GM23248 (cell line): ENCODE data around the gene LCLAT1. TPM values are rescaled to one million over a fixed set of nuclear protein-coding genes. Genes with fewer than 3 reads are reported as not detected.

Source experiments
- DNase-seq: peaks from one replicate; pipeline ENCODE4 v3.0.0-alpha.2; 2015
- H2AFZ ChIP-seq: fragments of 200-600 bp; sonication (generic); 2 replicates; pipeline ENCODE4 v1.6.1; 2016; ENCODE audit warnings: antibody characterized with exemption
- H3F3A ChIP-seq: fragments of 200-600 bp; sonication (generic); 2 replicates; pipeline ENCODE4 v1.6.1; 2016; ENCODE audit warnings: mild to moderate bottlenecking, antibody characterized with exemption, mixed run types; ENCODE audit not compliant: insufficient read depth
- H3K27ac ChIP-seq: fragments of 200-600 bp; sonication (generic); 2 replicates; pipeline ENCODE4 v1.5.1; 2016; ENCODE audit warnings: mild to moderate bottlenecking
- H3K27me3 ChIP-seq: fragments of 200-600 bp; sonication (generic); replicated peaks from 2 replicates; pipeline ENCODE4 v1.6.1; 2016; ENCODE audit warnings: mild to moderate bottlenecking; ENCODE audit not compliant: insufficient read depth
- H3K36me3 ChIP-seq: fragments of 200-600 bp; sonication (generic); 2 replicates; pipeline ENCODE4 v1.6.1; 2016; ENCODE audit warnings: low read depth, mild to moderate bottlenecking
- H3K4me1 ChIP-seq: fragments of 200-600 bp; sonication (generic); 2 replicates; pipeline ENCODE4 v1.6.1; 2016; ENCODE audit warnings: mild to moderate bottlenecking; ENCODE audit not compliant: insufficient read depth
- H3K4me2 ChIP-seq: fragments of 200-600 bp; sonication (generic); one replicate; pipeline ENCODE4 v1.6.1; 2016; ENCODE audit warnings: mild to moderate bottlenecking; ENCODE audit not compliant: unreplicated experiment
- H3K4me3 ChIP-seq: fragments of 200-600 bp; sonication (generic); 2 replicates; pipeline ENCODE4 v1.5.1; 2016; ENCODE audit warnings: mild to moderate bottlenecking
- H3K79me2 ChIP-seq: fragments of 200-600 bp; sonication (generic); 2 replicates; pipeline ENCODE4 v1.6.1; 2016; ENCODE audit warnings: mild to moderate bottlenecking; ENCODE audit not compliant: insufficient read depth
- H3K9ac ChIP-seq: fragments of 200-600 bp; sonication (generic); 2 replicates; pipeline ENCODE4 v1.6.1; 2016; ENCODE audit warnings: mild to moderate bottlenecking
- H3K9me2 ChIP-seq: fragments of 200-600 bp; sonication (generic); 2 replicates; pipeline ENCODE4 v1.6.1; 2016; ENCODE audit warnings: mixed run types, mild to moderate bottlenecking, moderate library complexity; ENCODE audit not compliant: insufficient read depth
- H3K9me3 ChIP-seq: fragments of 200-600 bp; sonication (generic); one replicate; pipeline ENCODE4 v1.6.1; 2017; ENCODE audit warnings: low read depth
- H4K20me1 ChIP-seq: fragments of 200-600 bp; sonication (generic); 2 replicates; pipeline ENCODE4 v1.6.0; 2016; ENCODE audit not compliant: insufficient read depth
- EZH2 ChIP-seq: fragments of 200-600 bp; sonication (generic); IDR thresholded peaks from 2 replicates; pipeline ENCODE4 v1.6.1; 2018; ENCODE audit warnings: antibody characterized with exemption, mild to moderate bottlenecking; ENCODE audit not compliant: insufficient read depth, poor library complexity, severe bottlenecking
- EZH2phosphoT487 ChIP-seq: fragments of 200-600 bp; sonication (generic); IDR thresholded peaks from 2 replicates; pipeline ENCODE4 v1.6.1; 2018; ENCODE audit warnings: antibody characterized with exemption, moderate library complexity, mild to moderate bottlenecking, low read depth; ENCODE audit not compliant: insufficient read depth
- WGBS, 2 experiments: methylation state at CpG; one replicate each; pipeline ENCODE4 v1.1.6; 2015 to 2017; ENCODE audit warnings: low lambda C conversion rate in 2 of 2, low coverage in 1 of 2; ENCODE audit errors: missing lambda C conversion rate in 2 of 2; 5-methylcytosine and 5-hydroxymethylcytosine counted together
- in situ Hi-C: fragments of 300-500 bp; cut with MboI; formaldehyde crosslinking; loops from 2 replicates; pipeline ENCODE4 v1.15.0; 2020
- polyA plus RNA-seq: library from polyadenylated mRNA; unstranded; fragments of >200 nt; fragmentation: Nextera tagmentation; extraction: Ambion mirVana; gene quantifications from 2 replicates; pipeline ENCODE4 v1.2.1, GENCODE V29; 2016
- total RNA-seq: library from RNA; depleted of rRNA; stranded (reverse); fragments of >200 nt; shearing (Covaris generic); gene quantifications from 2 replicates; pipeline ENCODE4 v1.2.3, GENCODE V29; 2014

Gene LCLAT1
- total and polyA plus RNA-seq, 2 experiments from 2014 or later = 29.7 to 32.3 TPM

GRCh38 chr2:30514848-30515435 lies 67.9 kb downstream of the LCLAT1 start:
- Histone ChIP-seq H3F3A (peaks cover 11% of the 10 kb centered on the region), H3K4me1 (peaks cover 34% of the 10 kb centered on the region), H3K4me2 (no peak overlapping the region), H3K9me2 (no peaks in the 10 kb centered on the region), H3K79me2 (peaks cover 37% of the 10 kb centered on the region), H3K9ac (no peak overlapping the region), H2AFZ (no peak overlapping the region), H3K27me3 (no peaks in the 10 kb centered on the region), H3K36me3 (no peaks in the 10 kb centered on the region), H3K4me3 (no peak overlapping the region), H3K27ac (peak overlapping the region; percentile 4; the same call in 1 of the 2 replicates), H4K20me1 (no peaks in the 10 kb centered on the region), H3K9me3 (no peaks in the 10 kb centered on the region)
- DNase-seq = no peak
- WGBS, 2 experiments = 66 to 68% methylated on average over 4 of the region's 4 CpGs
- TF ChIP-seq EZH2 = no peak
- TF ChIP-seq EZH2phosphoT487 = no peak
- in situ Hi-C loops = no loop called here

GRCh38 chr2:30516166-30516565 lies 69.1 kb downstream of the LCLAT1 start:
- WGBS, 2 experiments = 87% methylated on average over 18 of the region's 18 CpGs
- no peaks in the 10 kb centered on the region for H3K9me2 ChIP-seq
- 0 out of 2 replicates have a peak, but pooled peaks cover 4% of the 10 kb centered on the region for H3K36me3 ChIP-seq
- DNase-seq = no peak
- in situ Hi-C loops = no loop called here
- H3K4me1 ChIP-seq = peaks cover 24% of the 10 kb centered on the region
- peaks cover 11% of the 10 kb centered on the region for H3F3A ChIP-seq
- H3K27ac ChIP-seq = no peak overlapping the region
- no peak for TF ChIP-seq EZH2
- TF ChIP-seq EZH2phosphoT487 = no peak
- no peaks in the 10 kb centered on the region for H4K20me1 ChIP-seq
- no peak overlapping the region for H2AFZ ChIP-seq
- peaks cover 28% of the 10 kb centered on the region for H3K79me2 ChIP-seq
- no peak overlapping the region for H3K4me3 ChIP-seq
- H3K4me2 ChIP-seq = no peak overlapping the region
- H3K9me3 ChIP-seq = no peaks in the 10 kb centered on the region
- H3K27me3 ChIP-seq = no peaks in the 10 kb centered on the region
- no peak overlapping the region for H3K9ac ChIP-seq

GRCh38 chr2:30519796-30520195 lies 72.8 kb downstream of the LCLAT1 start:
- H3K9ac ChIP-seq = no peak overlapping the region

GRCh38 chr2:30522421-30522820 lies 75.4 kb downstream of the LCLAT1 start:
- no peaks in the 10 kb centered on the region for H4K20me1 ChIP-seq
- H3K9ac ChIP-seq = no peak overlapping the region
- H3K9me3 ChIP-seq = no peaks in the 10 kb centered on the region
- H3K9me2 ChIP-seq = no peaks in the 10 kb centered on the region
- no peak overlapping the region for H3K4me2 ChIP-seq
- no peaks in the 10 kb centered on the region for H3K27me3 ChIP-seq
- H3K27ac ChIP-seq = no peak overlapping the region
- H3K4me1 ChIP-seq = peaks cover 3% of the 10 kb centered on the region; the same call in 1 of the 2 replicates
- no peaks in the 10 kb centered on the region; the same call in 1 of the 2 replicates for H3K79me2 ChIP-seq
- no peak overlapping the region for H2AFZ ChIP-seq
- in situ Hi-C loops = no loop called here
- DNase-seq = no peak
- 0 out of 2 replicates have a peak, but pooled peaks cover 10% of the 10 kb centered on the region for H3K36me3 ChIP-seq
- TF ChIP-seq EZH2phosphoT487 (no peak), EZH2 (no peak)
- no peak overlapping the region for H3K4me3 ChIP-seq
- WGBS, 2 experiments = 92 to 93% methylated on average over 2 of the region's 2 CpGs
- no peaks in the 10 kb centered on the region for H3F3A ChIP-seq

More at GRCh38 chr2:30519796-30520195, 72.8 kb downstream of the LCLAT1 start:
- H3K27ac ChIP-seq = no peak overlapping the region
- DNase-seq = no peak
- no peaks in the 10 kb centered on the region for H3F3A ChIP-seq
- H3K36me3 ChIP-seq = 0 out of 2 replicates have a peak, but pooled peaks cover 4% of the 10 kb centered on the region
- H3K9me2 ChIP-seq = no peaks in the 10 kb centered on the region
- H2AFZ ChIP-seq = no peak overlapping the region
- H3K27me3 ChIP-seq = no peaks in the 10 kb centered on the region
- WGBS, 2 experiments = 97 to 98% methylated on average over 16 of the region's 16 CpGs
- H3K9me3 ChIP-seq = no peaks in the 10 kb centered on the region
- no peak overlapping the region for H3K4me2 ChIP-seq
- peaks cover 7% of the 10 kb centered on the region for H3K4me1 ChIP-seq
- in situ Hi-C loops = no loop called here
- H3K4me3 ChIP-seq = no peak overlapping the region
- no peaks in the 10 kb centered on the region; the same call in 1 of the 2 replicates for H3K79me2 ChIP-seq
- H4K20me1 ChIP-seq = no peaks in the 10 kb centered on the region
- no peak for TF ChIP-seq EZH2phosphoT487
- no peak for TF ChIP-seq EZH2
